ENCODE data around the gene RABAC1. TPM values are rescaled to one million over a fixed set of nuclear protein-coding genes. Genes with fewer than 3 reads are reported as not detected.

The RABAC1 gene
- total and polyA plus RNA-seq, 2 of the 8 experiments (the other 6 are each of a cell fraction or from before 2014, with no cell fraction given): 124 to 439 TPM

- TF ChIP-seq CTCF (IDR thresholded peaks at IDR 0.05; ENCODE audit: control extremely low read depth in 1 of 3, insufficient read depth in 1 of 3, low read depth in 1 of 3, low read length in 3 of 3) (no peak), EGR1 (IDR thresholded peaks at IDR 0.05; ENCODE audit: borderline replicate concordance, low read depth, low read length) (0 out of 2 replicates have a peak, but pooled peaks have one; percentile 46)
Measured at GRCh38 chr19:41913538-41914423, 45.3 kb downstream of the RABAC1 start (continued).

Measured in H1 (cell line).